ENCODE measurements around the gene RHBDL1.
A peak's percentile ranks its signal among the peaks of the same experiment; 100 is the strongest.

RHBDL1 gene

GRCh38 chr16:658679-659571 is 16.5 kb upstream of the RHBDL1 start:
- no peak for DNase-seq (ENCODE audit: low spot score)

- no peak for DNase-seq (ENCODE audit: low spot score)
These were observed 15.9 kb upstream of the RHBDL1 start for GRCh38 chr16:659618-660017.

GRCh38 chr16:660132-660458 is 15.4 kb upstream of the RHBDL1 start:
- DNase-seq (ENCODE audit: low spot score) = no peak

- peak; percentile 91 for DNase-seq (ENCODE audit: low spot score)
These were observed 14.8 kb upstream of the RHBDL1 start for GRCh38 chr16:660459-661183.

- no peak for DNase-seq (ENCODE audit: low spot score)
These were observed 14.2 kb upstream of the RHBDL1 start for GRCh38 chr16:661184-661821.

GRCh38 chr16:662095-662494 is 13.4 kb upstream of the RHBDL1 start:
- DNase-seq (ENCODE audit: low spot score) = no peak

GRCh38 chr16:662597-662996 is 12.9 kb upstream of the RHBDL1 start:
- DNase-seq (ENCODE audit: low spot score) = no peak

GRCh38 chr16:666572-666971 is 8.9 kb upstream of the RHBDL1 start:
- no peak for DNase-seq (ENCODE audit: low spot score)

- no peak for DNase-seq (ENCODE audit: low spot score)
These were observed 8.2 kb upstream of the RHBDL1 start for GRCh38 chr16:667113-667779.

- DNase-seq (ENCODE audit: low spot score) = peak; percentile 93
These were observed 7.5 kb upstream of the RHBDL1 start, which contains the start of gene RHOT2 for GRCh38 chr16:667780-668518. Gene RHOT2, plus strand, starts transcription at chr16:668132. Its CDS starts 68 bp downstream, at chr16:668200.

GRCh38 chr16:668519-669171 is 6.8 kb upstream of the RHBDL1 start:
- DNase-seq (ENCODE audit: low spot score) = no peak

GRCh38 chr16:669666-670065 is 5.8 kb upstream of the RHBDL1 start:
- DNase-seq (ENCODE audit: low spot score) = no peak

GRCh38 chr16:670485-671352 is 4.8 kb upstream of the RHBDL1 start:
- DNase-seq (ENCODE audit: low spot score) = no peak

GRCh38 chr16:671353-672131 is 3.9 kb upstream of the RHBDL1 start:
- no peak for DNase-seq (ENCODE audit: low spot score)

- DNase-seq (ENCODE audit: low spot score) = no peak
These were observed 3.1 kb upstream of the RHBDL1 start for GRCh38 chr16:672371-672770.

- no peak for DNase-seq (ENCODE audit: low spot score)
These were observed 2.6 kb upstream of the RHBDL1 start for GRCh38 chr16:672851-673250.

- no peak for DNase-seq (ENCODE audit: low spot score)
These were observed 2.0 kb upstream of the RHBDL1 start for GRCh38 chr16:673399-673991.

GRCh38 chr16:674214-674881 is 1.1 kb upstream of the RHBDL1 start:
- no peak for DNase-seq (ENCODE audit: low spot score)

All from hematopoietic multipotent progenitor cell treated with erythropoietin and hydrocortisone succinate and interleukin-3 and kit ligand, for 17 days (in vitro differentiated cells).